ENCODE data around the gene BET1L. TPM values are rescaled to one million over a fixed set of nuclear protein-coding genes. Genes with fewer than 3 reads are reported as not detected.
A peak's percentile ranks its signal among the peaks of the same experiment; 100 is the strongest.

BET1L gene
- polyA plus RNA-seq (2012; rRNA removed), result 56.9 and 67.5 TPM in 2 replicates
- polyA plus RNA-seq (2012; cell fraction: cytosol; rRNA removed), result 31.9 and 43.1 TPM in 2 replicates
- polyA plus RNA-seq (2012; cell fraction: nucleus; rRNA removed), result 74.7 and 96.6 TPM in 2 replicates

DNA sequence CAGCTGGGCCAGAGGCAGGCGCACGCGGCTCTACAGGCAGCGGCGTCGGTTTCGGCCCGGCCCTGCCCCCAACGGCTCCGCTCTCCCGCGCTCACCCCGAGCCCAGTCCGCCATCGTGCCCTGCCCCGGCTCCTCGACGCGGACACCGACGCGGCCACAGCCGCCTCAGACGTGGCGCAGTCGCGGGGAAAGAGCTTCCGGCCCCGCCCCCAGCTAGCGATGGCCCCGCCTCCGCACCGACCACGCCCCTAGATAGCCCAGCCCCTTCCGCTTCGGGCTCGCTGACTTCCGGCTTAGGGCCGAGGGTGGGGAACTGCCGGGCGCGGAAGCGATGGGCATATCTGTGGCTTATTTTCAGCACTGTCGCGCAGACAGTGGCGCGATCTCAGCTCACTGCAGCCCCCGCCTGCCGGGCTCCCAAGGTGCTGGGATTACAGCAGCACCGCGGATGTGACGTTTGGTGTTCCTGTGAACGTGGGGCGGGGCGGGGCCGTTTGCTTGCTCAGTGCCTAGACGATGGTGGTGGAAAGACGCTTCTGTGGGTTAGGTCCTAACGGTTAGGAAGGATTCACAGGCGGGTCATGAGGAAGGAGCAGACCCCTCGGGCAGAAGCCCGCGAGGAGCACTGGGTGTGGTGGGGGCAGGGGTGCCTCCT lies at the start of gene BET1L, which contains the start of gene RIC8A:
Gene BET1L (minus strand): TSS at position 192 of the 655 bp plus-strand sequence. CDS start 78 bp downstream, at position 114.
Gene RIC8A (plus strand): TSS at position 501 of the 655 bp plus-strand sequence. CDS start 1,147 bp downstream, outside the sequence.
- H3K27me3 ChIP-seq (ENCODE audit: insufficient read depth), result no peaks in the 10 kb centered on the region
- H3K4me2 ChIP-seq, result peak within 1 kb of the TSS; percentile 92
- peaks cover 82% of the 10 kb centered on the region for H3K79me2 ChIP-seq (ENCODE audit: insufficient read depth)
- H3K9me3 ChIP-seq, result no peaks in the 10 kb centered on the region
- H3K4me3 ChIP-seq (ENCODE audit: low read depth in 2 of 2, low read length in 1 of 2), result peak within 1 kb of the TSS; percentile 78 to 97
- ChIA-PET POLR2A (interaction anchor here (0.8 to 1.0 kb wide), 5 partner anchors 9 to 241 kb away, joined by 3 to 4 read pairs (median 3); partner anchors contain the start of genes PSMD13 and SIRT3), CTCF (interaction anchor here (0.8 to 1.0 kb wide), 2 partner anchors 158 to 241 kb away, joined by 4 read pairs; no protein-coding TSS in a partner anchor)
- H4K20me1 ChIP-seq (ENCODE audit: insufficient read depth), result peaks cover 51% of the 10 kb centered on the region
- peak within 1 kb of the TSS; percentile 97 to 99 for H3K27ac ChIP-seq (ENCODE audit: low read depth in 2 of 2, low read length in 1 of 2)
- H3K36me3 ChIP-seq (replicated peaks in 1 of 2; ENCODE audit: control insufficient read depth in 1 of 2, insufficient read depth in 2 of 2, low read length in 1 of 2), result peaks cover 45 to 57% of the 10 kb centered on the region in 2 experiments
- peaks cover 15 to 32% of the 10 kb centered on the region in 2 experiments; a peak in 3 of 4 replicates for H3K4me1 ChIP-seq (ENCODE audit: control insufficient read depth in 1 of 2, insufficient read depth in 2 of 2, low read depth in 1 of 2, low read length in 1 of 2)
- DNase-seq, result peak; percentile 98
- no peaks in the 10 kb centered on the region for H3K9me2 ChIP-seq
- H3F3A ChIP-seq (replicated peaks; ENCODE audit: insufficient read depth), result peaks cover 11% of the 10 kb centered on the region
- no peak for TF ChIP-seq RCOR1 (IDR thresholded peaks at IDR 0.05; ENCODE audit: low read length)
- peak; percentile 92 for TF ChIP-seq POLR2AphosphoS5 (IDR thresholded peaks at IDR 0.05; ENCODE audit: low read depth, low read length)
- peak; percentile 67; the same call in 1 of the 2 replicates for TF ChIP-seq SIN3A (IDR thresholded peaks at IDR 0.05; ENCODE audit: borderline replicate concordance, low read depth, low read length)
- no peak for TF ChIP-seq FOSL2 (IDR thresholded peaks at IDR 0.05; ENCODE audit: borderline replicate concordance, low read depth)
- TF ChIP-seq GABPA (IDR thresholded peaks at IDR 0.05; ENCODE audit: low read depth), result peak; percentile 88
- TF ChIP-seq CTCF (IDR thresholded peaks at IDR 0.05), result no peak
- TF ChIP-seq NRF1 (IDR thresholded peaks at IDR 0.05; ENCODE audit: low read depth, low read length), result peak; percentile 42
- peak; percentile 70 for TF ChIP-seq MAX (IDR thresholded peaks at IDR 0.05; ENCODE audit: low read depth)
- TF ChIP-seq, protein P1, sequence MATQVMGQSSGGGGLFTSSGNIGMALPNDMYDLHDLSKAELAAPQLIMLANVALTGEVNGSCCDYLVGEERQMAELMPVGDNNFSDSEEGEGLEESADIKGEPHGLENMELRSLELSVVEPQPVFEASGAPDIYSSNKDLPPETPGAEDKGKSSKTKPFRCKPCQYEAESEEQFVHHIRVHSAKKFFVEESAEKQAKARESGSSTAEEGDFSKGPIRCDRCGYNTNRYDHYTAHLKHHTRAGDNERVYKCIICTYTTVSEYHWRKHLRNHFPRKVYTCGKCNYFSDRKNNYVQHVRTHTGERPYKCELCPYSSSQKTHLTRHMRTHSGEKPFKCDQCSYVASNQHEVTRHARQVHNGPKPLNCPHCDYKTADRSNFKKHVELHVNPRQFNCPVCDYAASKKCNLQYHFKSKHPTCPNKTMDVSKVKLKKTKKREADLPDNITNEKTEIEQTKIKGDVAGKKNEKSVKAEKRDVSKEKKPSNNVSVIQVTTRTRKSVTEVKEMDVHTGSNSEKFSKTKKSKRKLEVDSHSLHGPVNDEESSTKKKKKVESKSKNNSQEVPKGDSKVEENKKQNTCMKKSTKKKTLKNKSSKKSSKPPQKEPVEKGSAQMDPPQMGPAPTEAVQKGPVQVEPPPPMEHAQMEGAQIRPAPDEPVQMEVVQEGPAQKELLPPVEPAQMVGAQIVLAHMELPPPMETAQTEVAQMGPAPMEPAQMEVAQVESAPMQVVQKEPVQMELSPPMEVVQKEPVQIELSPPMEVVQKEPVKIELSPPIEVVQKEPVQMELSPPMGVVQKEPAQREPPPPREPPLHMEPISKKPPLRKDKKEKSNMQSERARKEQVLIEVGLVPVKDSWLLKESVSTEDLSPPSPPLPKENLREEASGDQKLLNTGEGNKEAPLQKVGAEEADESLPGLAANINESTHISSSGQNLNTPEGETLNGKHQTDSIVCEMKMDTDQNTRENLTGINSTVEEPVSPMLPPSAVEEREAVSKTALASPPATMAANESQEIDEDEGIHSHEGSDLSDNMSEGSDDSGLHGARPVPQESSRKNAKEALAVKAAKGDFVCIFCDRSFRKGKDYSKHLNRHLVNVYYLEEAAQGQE (IDR thresholded peaks at IDR 0.05; ENCODE audit: low read depth, low read length), result peak; percentile 69; the same call in 1 of the 2 replicates
- no peak for TF ChIP-seq TEAD4 (IDR thresholded peaks at IDR 0.05; ENCODE audit: borderline replicate concordance, insufficient read depth)
- TF ChIP-seq, protein P2, sequence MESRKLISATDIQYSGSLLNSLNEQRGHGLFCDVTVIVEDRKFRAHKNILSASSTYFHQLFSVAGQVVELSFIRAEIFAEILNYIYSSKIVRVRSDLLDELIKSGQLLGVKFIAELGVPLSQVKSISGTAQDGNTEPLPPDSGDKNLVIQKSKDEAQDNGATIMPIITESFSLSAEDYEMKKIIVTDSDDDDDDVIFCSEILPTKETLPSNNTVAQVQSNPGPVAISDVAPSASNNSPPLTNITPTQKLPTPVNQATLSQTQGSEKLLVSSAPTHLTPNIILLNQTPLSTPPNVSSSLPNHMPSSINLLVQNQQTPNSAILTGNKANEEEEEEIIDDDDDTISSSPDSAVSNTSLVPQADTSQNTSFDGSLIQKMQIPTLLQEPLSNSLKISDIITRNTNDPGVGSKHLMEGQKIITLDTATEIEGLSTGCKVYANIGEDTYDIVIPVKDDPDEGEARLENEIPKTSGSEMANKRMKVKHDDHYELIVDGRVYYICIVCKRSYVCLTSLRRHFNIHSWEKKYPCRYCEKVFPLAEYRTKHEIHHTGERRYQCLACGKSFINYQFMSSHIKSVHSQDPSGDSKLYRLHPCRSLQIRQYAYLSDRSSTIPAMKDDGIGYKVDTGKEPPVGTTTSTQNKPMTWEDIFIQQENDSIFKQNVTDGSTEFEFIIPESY (IDR thresholded peaks at IDR 0.05; ENCODE audit: borderline replicate concordance, low read depth), result no peak
- TF ChIP-seq RFX5 (IDR thresholded peaks at IDR 0.05; ENCODE audit: low read length), result no peak
- TF ChIP-seq YY1 (IDR thresholded peaks at IDR 0.05; ENCODE audit: low read depth), result 0 out of 2 replicates have a peak, but pooled peaks have one; percentile 58
- peak; percentile 70 for TF ChIP-seq TAF1 (IDR thresholded peaks at IDR 0.05; ENCODE audit: borderline replicate concordance, low read depth, low read length)
- TF ChIP-seq MXI1 (IDR thresholded peaks at IDR 0.05; ENCODE audit: low read depth, low read length), result peak; percentile 87
- TF ChIP-seq MEF2A (IDR thresholded peaks at IDR 0.05; ENCODE audit: borderline replicate concordance, low read depth), result no peak
- TF ChIP-seq RAD21 (IDR thresholded peaks at IDR 0.05; ENCODE audit: low read length), result no peak
- peak; percentile 88 for TF ChIP-seq ELF1 (IDR thresholded peaks at IDR 0.05)
- 2% methylated on average over 33 of the region's 63 CpGs for WGBS (ENCODE audit: low lambda C conversion rate)
- peak within 1 kb of the TSS; percentile 99 for H3K9ac ChIP-seq
- peak within 1 kb of the TSS; percentile 50; the same call in 1 of the 2 replicates for H2AFZ ChIP-seq (ENCODE audit: low read depth)
